NCI-H460 (cell line): ENCODE measurements around the gene HSD17B12. TPM values are rescaled to one million over a fixed set of nuclear protein-coding genes. Genes with fewer than 3 reads are reported as not detected.
A peak's percentile ranks its signal among the peaks of the same experiment; 100 is the strongest.

ENCODE experiments used
- DNase-seq: peaks from one replicate; pipeline ENCODE4 v3.0.0-alpha.2; 2016; ENCODE audit warnings: low read depth; ENCODE audit errors: extremely low read depth
- total RNA-seq: library from RNA; depleted of rRNA; stranded (reverse); fragments of >200 nt; shearing (Covaris generic); gene quantifications from 2 replicates; pipeline ENCODE4 v1.2.3, GENCODE V29; 2014

Gene HSD17B12
- total RNA-seq, 1 experiment from 2014 or later: 138 TPM

- DNase-seq: no peak
These were observed 109.9 kb downstream of the HSD17B12 start for GRCh38 chr11:43790444-43790794.

GRCh38 chr11:43797337-43797736, 116.8 kb downstream of the HSD17B12 start:
- DNase-seq: no peak

GRCh38 chr11:43797866-43798265, 117.3 kb downstream of the HSD17B12 start:
- no peak for DNase-seq

GRCh38 chr11:43802509-43802908, 122.0 kb downstream of the HSD17B12 start:
- DNase-seq: no peak

- no peak for DNase-seq
These were observed 123.2 kb downstream of the HSD17B12 start for GRCh38 chr11:43803766-43804165.

GRCh38 chr11:43806976-43807375, 126.4 kb downstream of the HSD17B12 start:
- DNase-seq: no peak

- DNase-seq: no peak
These were observed 130.5 kb downstream of the HSD17B12 start for GRCh38 chr11:43810929-43811596.

GRCh38 chr11:43812471-43812870, 131.9 kb downstream of the HSD17B12 start:
- no peak for DNase-seq

- no peak for DNase-seq
These were observed 137.7 kb downstream of the HSD17B12 start for GRCh38 chr11:43818220-43818619.

GRCh38 chr11:43819926-43820325, 139.4 kb downstream of the HSD17B12 start:
- DNase-seq: no peak

- no peak for DNase-seq
These were observed 142.8 kb downstream of the HSD17B12 start for GRCh38 chr11:43823316-43823715.

GRCh38 chr11:43823851-43824250, 143.3 kb downstream of the HSD17B12 start:
- no peak for DNase-seq

GRCh38 chr11:43825217-43825816, 144.8 kb downstream of the HSD17B12 start:
- DNase-seq: peak; percentile 11

- DNase-seq: peak; percentile 42
These were observed 150.4 kb downstream of the HSD17B12 start for GRCh38 chr11:43830928-43831440.

- no peak for DNase-seq
These were observed 152.0 kb downstream of the HSD17B12 start for GRCh38 chr11:43832536-43832935.

- no peak for DNase-seq
These were observed 153.1 kb downstream of the HSD17B12 start for GRCh38 chr11:43833657-43834073.

GRCh38 chr11:43834286-43834685, 153.7 kb downstream of the HSD17B12 start:
- no peak for DNase-seq

GRCh38 chr11:43835104-43835503, 154.6 kb downstream of the HSD17B12 start:
- DNase-seq: no peak

GRCh38 chr11:43837879-43838278, 157.3 kb downstream of the HSD17B12 start:
- DNase-seq: no peak

GRCh38 chr11:43842021-43842420, 161.5 kb downstream of the HSD17B12 start:
- DNase-seq: no peak

- no peak for DNase-seq
These were observed 165.3 kb downstream of the HSD17B12 start for GRCh38 chr11:43845816-43846215.

- DNase-seq: peak; percentile 47
These were observed 171.6 kb downstream of the HSD17B12 start for GRCh38 chr11:43852057-43852636.
